Measurements from ENCODE around the gene BRI3.

Gene BRI3

DNA sequence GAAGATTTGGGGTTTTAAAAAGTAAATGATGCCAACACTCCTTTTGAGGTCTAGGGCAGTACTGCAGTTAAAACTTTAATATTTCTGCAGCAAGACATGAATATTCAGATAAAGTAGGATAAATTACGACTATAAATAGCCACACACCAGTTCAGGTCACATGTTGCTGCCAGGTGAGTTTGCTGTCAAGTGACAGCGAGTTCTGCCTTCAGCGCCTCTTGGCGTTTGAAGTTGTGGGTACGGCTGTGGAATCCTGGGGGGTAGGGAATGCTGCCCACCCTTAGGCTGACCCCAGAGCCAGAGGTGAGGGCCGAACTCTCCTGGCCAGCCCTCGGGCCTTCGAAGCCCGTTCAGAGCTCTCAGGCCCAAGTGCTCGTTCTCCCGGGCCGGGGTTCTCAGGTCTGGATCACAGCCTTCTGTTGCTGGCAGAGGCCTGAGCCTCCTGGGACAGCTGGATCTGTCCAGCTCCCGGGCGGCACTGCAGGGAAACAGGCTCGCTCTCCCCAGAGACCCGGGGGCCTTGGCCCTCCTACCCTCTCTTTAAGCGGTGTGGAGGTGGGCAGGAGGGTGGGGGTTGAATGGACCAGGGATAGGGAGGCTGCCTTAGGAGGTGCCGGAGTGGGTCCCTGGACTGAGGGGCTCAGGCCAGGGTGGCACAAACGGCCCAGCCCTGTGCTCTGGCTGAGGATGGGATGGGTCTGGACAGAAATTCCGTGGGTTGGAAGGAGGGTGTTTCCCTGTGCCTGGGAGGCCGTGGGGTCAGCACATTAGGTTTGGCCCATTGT is 5.4 kb downstream of the BRI3 start:
- DNase-seq (ENCODE audit: low spot score): no peak

DNA sequence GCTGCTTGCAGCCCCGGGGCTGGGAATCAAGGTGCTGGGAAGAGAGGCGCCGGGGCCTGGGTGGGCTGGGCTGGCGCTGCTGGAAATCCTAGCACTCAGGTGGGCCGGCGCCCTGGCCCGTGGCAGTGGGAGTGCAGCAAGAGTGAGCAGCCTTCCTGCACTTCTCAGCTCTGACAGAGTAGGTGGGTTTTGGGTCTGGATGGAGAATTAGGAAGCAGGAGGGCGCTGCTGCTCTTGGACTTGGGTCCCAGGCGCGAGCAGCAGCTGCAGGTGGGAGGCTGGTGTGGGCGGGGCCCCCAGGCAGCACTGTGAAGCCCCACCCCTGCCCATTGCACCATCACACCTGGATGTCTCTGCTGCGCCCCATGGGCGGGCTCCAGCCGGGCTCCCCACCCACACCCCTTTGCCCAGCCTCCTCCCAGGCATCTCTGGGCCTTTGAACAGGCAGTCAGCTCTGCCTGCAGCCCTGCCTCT is 6.0 kb downstream of the BRI3 start:
- no peak for DNase-seq (ENCODE audit: low spot score)

GRCh38 chr7:98288064-98288823 is 6.8 kb downstream of the BRI3 start:
- DNase-seq (ENCODE audit: low spot score): no peak

GRCh38 chr7:98289333-98289875 is 7.9 kb downstream of the BRI3 start:
- DNase-seq (ENCODE audit: low spot score): no peak

- DNase-seq (ENCODE audit: low spot score): no peak
Measured at GRCh38 chr7:98291717-98292116, 10.2 kb downstream of the BRI3 start.

GRCh38 chr7:98293265-98293664 is 11.8 kb downstream of the BRI3 start:
- DNase-seq (ENCODE audit: low spot score): no peak

- no peak for DNase-seq (ENCODE audit: low spot score)
Measured at GRCh38 chr7:98293746-98294145, 12.3 kb downstream of the BRI3 start.

- DNase-seq (ENCODE audit: low spot score): no peak
Measured at GRCh38 chr7:98294326-98294725, 12.8 kb downstream of the BRI3 start.

GRCh38 chr7:98294798-98295382 is 13.4 kb downstream of the BRI3 start:
- peak; percentile 42 for DNase-seq (ENCODE audit: low spot score)

- DNase-seq (ENCODE audit: low spot score): no peak
Measured at GRCh38 chr7:98295467-98296192, 14.1 kb downstream of the BRI3 start.

DNA sequence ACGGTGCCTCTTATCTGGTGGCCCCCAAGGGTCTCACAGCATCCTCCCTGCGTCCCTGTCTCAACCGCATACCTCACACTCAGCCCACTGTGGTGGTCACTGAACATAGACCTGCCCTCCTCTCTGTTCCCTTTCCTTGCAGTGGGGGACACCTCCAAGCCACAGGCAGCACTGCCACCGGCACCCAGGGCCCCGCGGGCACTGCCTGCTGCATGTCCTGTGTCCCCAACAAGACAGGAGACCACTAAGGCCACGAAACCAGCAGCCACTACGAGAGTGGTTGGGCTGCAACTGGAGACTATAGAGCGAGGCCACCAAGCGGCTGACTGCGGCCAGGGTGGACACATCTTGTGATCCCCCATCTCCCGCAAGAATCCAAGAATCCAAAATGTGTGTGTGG is 15.3 kb downstream of the BRI3 start:
- DNase-seq (ENCODE audit: low spot score): no peak

DNA sequence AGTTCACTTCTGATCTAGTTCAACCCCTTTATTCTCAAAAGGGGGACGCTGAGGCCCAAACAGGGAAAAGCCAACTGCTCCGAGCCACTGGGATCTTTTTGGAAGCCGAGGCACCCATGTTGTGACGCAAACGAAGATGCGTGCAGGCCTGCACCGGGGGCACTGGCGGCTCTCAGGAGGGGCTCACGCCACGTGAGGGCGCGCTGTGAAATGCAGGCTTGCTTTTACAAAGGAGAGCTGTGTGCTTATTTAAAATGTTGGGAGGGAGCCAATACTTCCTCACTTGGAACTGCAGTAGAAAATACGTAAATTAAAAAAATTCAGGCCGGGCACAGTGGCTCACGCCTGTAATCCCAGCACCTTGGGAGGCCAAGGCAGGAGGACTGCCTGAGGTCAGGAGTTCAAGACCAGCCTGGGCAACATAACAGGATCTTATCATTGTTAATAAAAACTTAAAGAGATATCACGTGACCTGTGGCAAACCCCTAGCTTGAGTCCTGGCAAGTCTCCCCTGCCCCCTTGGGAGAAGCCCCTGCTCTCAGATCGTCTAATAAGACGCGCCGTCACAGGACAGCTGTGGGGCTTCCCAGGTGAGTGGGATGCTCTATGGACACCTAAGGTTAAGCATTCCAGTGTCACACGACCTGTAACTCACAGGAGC is 16.3 kb downstream of the BRI3 start:
- DNase-seq (ENCODE audit: low spot score): no peak

GRCh38 chr7:98300595-98301372 is 19.3 kb downstream of the BRI3 start:
- no peak for DNase-seq (ENCODE audit: low spot score)

- no peak for DNase-seq (ENCODE audit: low spot score)
Measured at GRCh38 chr7:98301693-98302470, 20.4 kb downstream of the BRI3 start.

GRCh38 chr7:98303176-98303865 is 21.8 kb downstream of the BRI3 start:
- no peak for DNase-seq (ENCODE audit: low spot score)

GRCh38 chr7:98303906-98304305 is 22.4 kb downstream of the BRI3 start:
- DNase-seq (ENCODE audit: low spot score): no peak

DNA sequence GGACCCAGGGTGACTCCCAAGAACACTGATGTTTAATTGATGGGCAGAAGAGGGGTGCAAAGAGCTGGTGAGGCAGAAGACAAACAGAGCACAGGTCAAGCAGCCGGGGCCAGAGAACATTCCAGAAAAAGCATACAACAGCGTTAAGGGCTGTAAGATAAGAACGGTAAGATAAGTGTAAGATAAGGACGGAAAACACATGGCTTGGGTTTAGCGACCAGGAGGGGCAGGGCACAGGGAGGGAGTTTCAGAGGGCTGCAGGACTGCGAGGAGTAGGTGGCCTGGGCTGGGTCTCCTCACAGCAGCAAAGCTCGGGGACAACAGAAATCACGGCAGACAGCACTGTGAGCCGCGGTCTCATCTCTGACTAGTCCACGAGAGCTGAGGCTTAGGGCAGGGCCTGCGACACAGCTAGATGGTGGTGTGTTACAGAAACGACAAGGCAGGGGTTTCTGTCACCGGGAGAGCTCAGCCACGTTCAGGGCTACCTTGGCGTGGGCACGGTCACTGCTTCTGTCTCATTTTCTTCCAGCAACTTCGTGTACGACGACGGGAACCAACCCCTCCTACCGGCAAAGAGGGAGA is 24.6 kb downstream of the BRI3 start:
- DNase-seq (ENCODE audit: low spot score): no peak

DNA sequence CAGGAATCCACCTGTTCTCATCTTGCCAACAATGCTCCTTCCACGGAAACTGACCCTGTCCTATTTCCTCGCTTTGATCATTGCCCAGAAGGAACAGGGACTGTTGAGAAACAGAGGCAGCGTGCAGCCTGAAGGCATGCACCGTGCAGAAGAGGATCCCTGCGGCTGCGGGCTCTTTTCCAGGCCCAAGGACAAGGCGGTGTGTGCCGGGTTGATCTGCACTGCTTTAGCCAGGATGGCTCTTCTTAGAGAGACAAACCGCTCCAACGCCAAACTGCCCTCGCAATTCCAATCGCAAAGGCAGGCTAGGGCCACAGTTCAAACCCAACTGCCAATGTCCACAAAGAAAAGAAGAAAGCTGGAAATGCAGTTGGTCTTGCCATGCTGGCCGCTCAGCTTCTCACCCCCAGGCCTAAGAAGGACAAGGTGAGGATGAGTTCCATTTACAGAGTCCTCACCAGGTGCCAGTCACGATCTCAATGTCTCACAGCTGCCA is 26.5 kb downstream of the BRI3 start:
- DNase-seq (ENCODE audit: low spot score): no peak

- DNase-seq (ENCODE audit: low spot score): no peak
Measured at GRCh38 chr7:98309566-98309965, 28.1 kb downstream of the BRI3 start.

Data from hematopoietic multipotent progenitor cell treated with erythropoietin and hydrocortisone succinate and interleukin-3 and kit ligand, for 17 days (in vitro differentiated cells).